HepG2 (cell line): ENCODE results near the gene PDSS2. TPM values are rescaled to one million over a fixed set of nuclear protein-coding genes. Genes with fewer than 3 reads are reported as not detected.
A peak's percentile ranks its signal among the peaks of the same experiment; 100 is the strongest.

Experiments
- ATAC-seq: fragments of 200-7000 bp; cut with Tn5 transposase; 3 replicates; pipeline ENCODE4 v1.9.1; 2020; ENCODE audit warnings: mild to moderate bottlenecking, moderate library complexity
- BruUV-seq: library from RNA; stranded (reverse); fragments of 400-500 nt; replicated peaks from 2 replicates; lab custom pipeline; 2021; lab: Mats Ljungman, UMichigan
- CTCF ChIA-PET: fragments of 300-600 bp; formaldehyde crosslinking; extraction: SDS; loops from one replicate; lab custom pipeline; 2021; ENCODE audit warnings: low total read pairs, inconsistent platforms, low intra/inter-chr PET ratio; lab: Yijun Ruan, JAX
- POLR2A ChIA-PET: fragments of 350-600 bp; sonication (Branson Sonifier 250); formaldehyde crosslinking; loops from one replicate; lab custom pipeline; 2020; ENCODE audit warnings: antibody characterized with exemption, inconsistent platforms; lab: Yijun Ruan, JAX
- DNase-seq: peaks from one replicate; pipeline ENCODE4 v3.0.0-alpha.2; 2015; ENCODE audit warnings: low spot score
- FAIRE-seq: peaks from 3 replicates; lab custom pipeline; 2011; peaks lifted over from hg19 to GRCh38; lab: Jason Lieb, UNC
- H2AFZ ChIP-seq: one replicate; pipeline ENCODE4 v1.6.1; 2011; ENCODE audit warnings: low read length, inconsistent platforms
- H3K27ac ChIP-seq: fragments of 300-600 bp; 3 replicates; pipeline ENCODE4 v1.8.0; 2011; ENCODE audit warnings: mixed run types, mild to moderate bottlenecking, mixed read lengths, low read length, inconsistent platforms; ENCODE audit not compliant: insufficient read depth; ENCODE audit errors: extremely low read length
- H3K27me3 ChIP-seq, 2 experiments: fragments of 200-600 bp in 1 of 2; 2 replicates in 1 of 2; 3 replicates in 1 of 2; pipeline versions ENCODE4 v1.6.0 to v1.8.0; 2011; ENCODE audit warnings: low read length in 2 of 2, mild to moderate bottlenecking in 2 of 2, moderate library complexity in 2 of 2, inconsistent platforms in 1 of 2; ENCODE audit not compliant: insufficient read depth in 2 of 2, control insufficient read depth in 1 of 2
- H3K36me3 ChIP-seq, 2 experiments: fragments of 200-600 bp in 1 of 2; replicated peaks in 1 of 2; 2 replicates in 1 of 2; 3 replicates in 1 of 2; pipeline versions ENCODE4 v1.5.1 to v1.8.0; 2011; ENCODE audit warnings: low read length in 2 of 2, inconsistent platforms in 1 of 2; ENCODE audit not compliant: insufficient read depth in 2 of 2, control insufficient read depth in 1 of 2
- H3K4me1 ChIP-seq: 2 replicates; pipeline ENCODE4 v1.5.1; 2012; ENCODE audit warnings: low read length, inconsistent platforms; ENCODE audit not compliant: insufficient read depth
- H3K4me2 ChIP-seq: 2 replicates; pipeline ENCODE4 v1.6.0; 2011; ENCODE audit warnings: low read depth, low read length, inconsistent platforms
- H3K4me3 ChIP-seq, 3 experiments: fragments of 200-600 bp in 1 of 3; sonication (generic), shearing (Covaris generic) in 1 of 3; replicated peaks in 1 of 3; 2 replicates each; pipeline ENCODE4 v1.5.1; 2011 to 2016; ENCODE audit warnings: low read length in 3 of 3, inconsistent platforms in 2 of 3, low read depth in 2 of 3, mild to moderate bottlenecking in 2 of 3, control low read depth in 1 of 3, mixed read lengths in 1 of 3; ENCODE audit not compliant: insufficient read depth in 1 of 3
- H3K79me2 ChIP-seq: one replicate; pipeline ENCODE4 v1.6.1; 2011; ENCODE audit warnings: low read length, inconsistent platforms; ENCODE audit not compliant: insufficient read depth
- H3K9ac ChIP-seq: 2 replicates; pipeline ENCODE4 v1.6.0; 2011; ENCODE audit warnings: mild to moderate bottlenecking, low read depth, low read length, inconsistent platforms; ENCODE audit not compliant: insufficient read depth
- H3K9me3 ChIP-seq: 2 replicates; pipeline ENCODE4 v1.5.1; 2012; ENCODE audit warnings: mild to moderate bottlenecking, low read length
- H4K20me1 ChIP-seq: 2 replicates; pipeline ENCODE4 v1.6.0; 2011; ENCODE audit warnings: inconsistent platforms, mild to moderate bottlenecking, low read length, moderate library complexity; ENCODE audit not compliant: insufficient read depth
- CHCHD3 ChIP-seq: sonication (generic); formaldehyde crosslinking; IDR thresholded peaks from 2 replicates; pipeline ENCODE4 v1.8.0; 2022; ENCODE audit warnings: mild to moderate bottlenecking, missing genetic modification reagents, moderate library complexity
- FOXO1 ChIP-seq: sonication (generic); formaldehyde crosslinking; IDR thresholded peaks from 2 replicates; pipeline ENCODE4 v1.4.0; 2020; ENCODE audit warnings: missing genetic modification reagents
- MAFK ChIP-seq, 2 experiments: IDR thresholded peaks in 1 of 2; conservative IDR thresholded peaks in 1 of 2; 2 replicates each; pipeline ENCODE4 v1.6.1; 2011; ENCODE audit warnings: improper control_type of control experiment in 2 of 2, low read length in 2 of 2
- MLXIP ChIP-seq: sonication (generic); formaldehyde crosslinking; IDR thresholded peaks from 2 replicates; pipeline ENCODE4 v1.9.0; 2021; ENCODE audit warnings: missing genetic modification reagents, borderline replicate concordance
- RFX1 ChIP-seq: fragments of 450-650 bp; IDR thresholded peaks from 2 replicates; pipeline ENCODE4 v1.6.1; 2017
- ZBTB8A ChIP-seq: sonication (generic); formaldehyde crosslinking; IDR thresholded peaks from 2 replicates; pipeline ENCODE4 v1.4.0; 2020; ENCODE audit warnings: mild to moderate bottlenecking, low read depth, missing genetic modification reagents, borderline replicate concordance
- ZMAT5 ChIP-seq: sonication (generic); formaldehyde crosslinking; IDR thresholded peaks from 2 replicates; pipeline ENCODE4 v1.5.0; 2020; ENCODE audit warnings: mild to moderate bottlenecking, low read depth, missing genetic modification reagents, borderline replicate concordance
- ZNF574 ChIP-seq: sonication (generic); formaldehyde crosslinking; IDR thresholded peaks from 2 replicates; pipeline ENCODE4 v1.4.0; 2020; ENCODE audit warnings: missing genetic modification reagents
- ZNF589 ChIP-seq: sonication (generic); formaldehyde crosslinking; conservative IDR thresholded peaks from 2 replicates; pipeline ENCODE4 v1.8.0; 2022; ENCODE audit warnings: mild to moderate bottlenecking, moderate library complexity, missing genetic modification reagents
- WGBS: methylation state at CpG from one replicate; pipeline ENCODE4 v1.1.6; 2017; ENCODE audit warnings: low lambda C conversion rate; 5-methylcytosine and 5-hydroxymethylcytosine counted together
- in situ Hi-C: cut with HindIII; loops from 2 replicates; pipeline ENCODE4 v1.10.0; 2017; ENCODE audit warnings: low pct_unique_long_range_greater_than_20kb; ENCODE audit not compliant: extremely low pct_ligation_motif_present
- intact Hi-C: fragments of 100-400 bp; cut with micrococcal nuclease; formaldehyde crosslinking; loops from one replicate; pipeline ENCODE4 v1.10.0; 2022; ENCODE audit not compliant: unreplicated experiment
- polyA plus RNA-seq, 8 experiments: library from polyadenylated mRNA; depleted of rRNA in 3 of 8; stranded (reverse) in 7 of 8; unstranded in 1 of 8; fragments of >200 nt; fragmentation: Illumina TruSeq in 4 of 8; extraction: Trizol in 4 of 8; gene quantifications; 2 replicates each; pipeline versions ENCODE4 v1.2.1 to v1.2.3, GENCODE V29; 2011 to 2016; ENCODE audit warnings: low read depth in 4 of 8, missing spikeins in 1 of 8, mixed read lengths in 1 of 8; ENCODE audit not compliant: insufficient read depth in 1 of 8
- total RNA-seq, 5 experiments: library from RNA; depleted of rRNA; stranded (reverse); fragments of >200 nt; fragmentation: Illumina TruSeq; extraction: Trizol; gene quantifications; 2 replicates each; pipeline ENCODE4 v1.2.3, GENCODE V29; 2016; ENCODE audit warnings: low read depth in 1 of 5

Gene PDSS2
- total and polyA plus RNA-seq, 2 of the 13 experiments (the other 11 are each of a cell fraction or from before 2014, with no cell fraction given) = 16.2 to 17.0 TPM

GRCh38 chr6:107421696-107422256 is 37.6 kb downstream of the PDSS2 start:
- no peak overlapping the region for H3K4me2 ChIP-seq
- CTCF ChIA-PET = no interaction called here
- POLR2A ChIA-PET = no interaction called here
- no peak overlapping the region for H3K9ac ChIP-seq
- no peak overlapping the region for H3K27ac ChIP-seq
- DNase-seq = peak; percentile 7
- peaks cover 6% of the 10 kb centered on the region for H3K79me2 ChIP-seq
- intact Hi-C loops (no loop called here), in situ Hi-C loops (no loop called here)
- peaks cover 7% of the 10 kb centered on the region for H3K4me1 ChIP-seq
- H3K27me3 ChIP-seq = no peaks in the 10 kb centered on the region; a peak in 1 of 5 replicates
- no peak for FAIRE-seq
- peaks cover 10% of the 10 kb centered on the region for H3K9me3 ChIP-seq
- H3K36me3 ChIP-seq = no peaks in the 10 kb centered on the region; a peak in 1 of 5 replicates
- ATAC-seq = no peak
- H3K4me3 ChIP-seq = no peak overlapping the region
- no peak for TF ChIP-seq ZBTB8A (CRISPR knock-in tag)
- TF ChIP-seq CHCHD3 (CRISPR knock-in tag) = no peak
- TF ChIP-seq FOXO1 (CRISPR knock-in tag) = no peak
- peak in 1 of 2 experiments; percentile 63; a peak in 2 of 4 replicates for TF ChIP-seq MAFK (conservative IDR thresholded peaks at IDR 0.05 in 1 of 2, IDR thresholded peaks at IDR 0.05 in 1 of 2; ENCODE audit: low read length in 2 of 2)
- no TSS peak for BruUV-seq
- H4K20me1 ChIP-seq = 0 out of 2 replicates have a peak, but pooled peaks cover 2% of the 10 kb centered on the region
- H2AFZ ChIP-seq = no peak overlapping the region
- WGBS = 68% methylated on average over 5 of the region's 5 CpGs

GRCh38 chr6:107419733-107420132 is 39.6 kb downstream of the PDSS2 start:
- H4K20me1 ChIP-seq = 0 out of 2 replicates have a peak, but pooled peaks cover 2% of the 10 kb centered on the region
- DNase-seq (no peak), FAIRE-seq (no peak), ATAC-seq (no peak)
- no TSS peak for BruUV-seq
- H2AFZ ChIP-seq = no peak overlapping the region
- H3K9ac ChIP-seq = no peak overlapping the region
- H3K27ac ChIP-seq = no peak overlapping the region
- ChIA-PET CTCF (no interaction called here), POLR2A (no interaction called here)
- WGBS = 81% methylated on average over 2 of the region's 2 CpGs
- peaks cover 6% of the 10 kb centered on the region for H3K79me2 ChIP-seq
- H3K4me1 ChIP-seq = peaks cover 7% of the 10 kb centered on the region
- H3K36me3 ChIP-seq = no peaks in the 10 kb centered on the region
- TF ChIP-seq ZMAT5 (no peak), FOXO1 (CRISPR knock-in tag) (no peak), MLXIP (no peak), ZNF574 (CRISPR knock-in tag) (no peak), RFX1 (peak; percentile 33; the same call in 1 of the 2 replicates), ZNF589 (CRISPR knock-in tag) (no peak)
- no peaks in the 10 kb centered on the region; a peak in 1 of 5 replicates for H3K27me3 ChIP-seq
- in situ Hi-C loops = no loop called here
- no peaks in the 10 kb centered on the region for H3K9me3 ChIP-seq
- H3K4me2 ChIP-seq = no peak overlapping the region
- H3K4me3 ChIP-seq = no peak overlapping the region
- intact Hi-C loops = no loop called here
